Measurements from ENCODE around the gene LRRFIP2.
"Not testable (repeated sequence)": the region's sequence is repeated elsewhere in the genome, so short reads cannot be mapped to it uniquely, and the experiment has no call there.

LRRFIP2 gene

GRCh38 chr3:37054370-37054769, 120.0 kb downstream of the LRRFIP2 start:
- no peak for FAIRE-seq

DNA sequence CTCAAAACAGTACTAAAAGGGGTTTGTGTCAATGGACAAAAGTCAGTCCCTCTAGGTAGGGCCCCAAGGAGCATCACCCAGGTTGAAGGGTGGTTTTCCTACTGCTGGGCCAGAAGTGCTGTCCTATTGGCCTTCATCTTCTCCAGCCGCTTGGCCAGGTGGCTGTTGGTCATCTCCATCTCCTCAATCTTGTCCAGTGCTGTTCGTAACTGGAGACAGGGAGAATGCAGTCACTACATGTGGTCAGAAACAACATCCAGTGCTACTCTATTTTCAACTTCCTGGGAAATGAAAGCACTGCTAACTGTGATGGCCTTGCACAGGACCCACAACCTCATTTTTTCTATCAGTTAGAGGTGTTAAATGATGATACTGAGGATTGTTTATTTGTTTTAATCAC, 120.6 kb downstream of the LRRFIP2 start:
- FAIRE-seq = no peak

GRCh38 chr3:37053337-37053736, 121.0 kb downstream of the LRRFIP2 start:
- FAIRE-seq = no peak

GRCh38 chr3:37052860-37053259, 121.5 kb downstream of the LRRFIP2 start:
- FAIRE-seq = no peak

GRCh38 chr3:37050282-37050681, 124.1 kb downstream of the LRRFIP2 start:
- FAIRE-seq = no peak

DNA sequence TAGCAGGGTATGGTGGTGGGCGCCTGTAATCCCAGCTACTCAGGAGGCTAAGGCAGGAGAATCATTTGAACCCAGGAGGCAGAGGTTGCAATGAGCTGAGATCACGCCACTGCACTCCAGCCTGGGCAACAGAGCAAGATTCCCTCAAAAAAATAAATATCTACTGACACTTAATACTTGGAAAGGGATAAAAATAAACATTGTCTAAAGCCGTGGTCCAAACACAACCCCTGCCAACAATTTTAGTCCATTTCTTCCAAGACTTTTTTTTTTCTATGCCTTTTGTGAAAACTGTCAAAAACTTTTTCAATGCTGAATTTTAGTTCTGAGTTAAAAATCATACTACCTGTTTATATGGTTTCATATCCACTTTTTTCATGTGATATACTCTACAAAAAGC, 131.7 kb downstream of the LRRFIP2 start:
- not testable (repeated sequence) for FAIRE-seq

GRCh38 chr3:37041546-37042195, 132.7 kb downstream of the LRRFIP2 start:
- no peak for FAIRE-seq

DNA sequence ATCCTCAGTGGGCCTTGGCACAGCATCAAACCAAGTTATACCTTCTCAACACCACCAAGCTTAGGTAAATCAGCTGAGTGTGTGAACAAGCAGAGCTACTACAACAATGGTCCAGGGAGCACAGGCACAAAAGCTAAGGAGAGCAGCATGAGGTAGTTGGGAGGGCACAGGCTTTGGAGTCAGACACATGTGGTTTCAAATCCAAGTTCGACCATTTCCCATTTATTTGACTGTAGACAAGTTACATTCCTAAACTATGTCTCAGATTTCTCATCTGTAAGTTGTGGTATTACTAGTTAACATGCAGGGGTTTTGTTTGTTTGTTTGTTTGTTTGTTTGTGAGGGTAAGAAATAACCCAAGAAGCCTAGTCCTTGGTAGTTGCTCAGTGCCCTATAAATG, 134.2 kb downstream of the LRRFIP2 start:
- no peak for FAIRE-seq

GRCh38 chr3:37039161-37039846, 135.1 kb downstream of the LRRFIP2 start:
- no peak for FAIRE-seq

DNA sequence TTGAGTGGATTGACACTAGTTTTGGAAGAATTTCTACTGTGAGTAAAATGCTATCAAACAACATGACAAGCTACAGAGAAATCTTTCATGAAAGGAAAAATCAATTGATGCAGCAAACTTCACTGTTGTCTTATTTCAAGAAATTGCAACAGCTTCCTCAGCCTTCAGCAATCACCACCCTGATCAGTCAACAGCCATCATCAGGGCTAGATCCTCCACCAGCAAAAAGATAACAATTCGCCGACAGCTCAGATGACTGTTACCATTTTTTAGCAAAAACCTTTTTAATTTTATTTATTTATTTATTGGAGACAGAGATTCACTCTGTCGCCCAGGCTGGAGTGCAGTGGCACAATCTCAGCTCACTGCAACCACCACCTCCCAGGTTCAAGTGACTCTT, 137.0 kb downstream of the LRRFIP2 start:
- FAIRE-seq = no peak

DNA sequence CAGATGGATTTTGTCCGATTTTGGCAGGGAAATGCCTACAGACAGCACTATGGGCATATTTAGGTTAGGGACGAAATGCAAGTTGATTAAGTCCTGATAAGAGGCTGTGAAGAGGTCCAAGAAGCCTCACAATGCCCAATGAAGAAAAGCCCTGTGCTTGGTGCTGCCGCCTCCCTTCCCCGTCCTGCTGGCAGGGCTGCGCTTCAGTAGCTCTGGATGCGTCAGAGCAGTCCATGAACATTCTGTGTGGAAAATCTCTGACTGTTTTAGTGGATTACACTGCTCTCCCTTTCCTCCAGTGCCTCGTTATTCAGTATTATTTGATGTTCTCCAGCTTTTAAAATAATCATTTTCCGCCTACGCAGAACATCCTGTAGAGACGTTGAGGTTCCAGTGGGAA, 141.4 kb downstream of the LRRFIP2 start:
- no peak for FAIRE-seq

DNA sequence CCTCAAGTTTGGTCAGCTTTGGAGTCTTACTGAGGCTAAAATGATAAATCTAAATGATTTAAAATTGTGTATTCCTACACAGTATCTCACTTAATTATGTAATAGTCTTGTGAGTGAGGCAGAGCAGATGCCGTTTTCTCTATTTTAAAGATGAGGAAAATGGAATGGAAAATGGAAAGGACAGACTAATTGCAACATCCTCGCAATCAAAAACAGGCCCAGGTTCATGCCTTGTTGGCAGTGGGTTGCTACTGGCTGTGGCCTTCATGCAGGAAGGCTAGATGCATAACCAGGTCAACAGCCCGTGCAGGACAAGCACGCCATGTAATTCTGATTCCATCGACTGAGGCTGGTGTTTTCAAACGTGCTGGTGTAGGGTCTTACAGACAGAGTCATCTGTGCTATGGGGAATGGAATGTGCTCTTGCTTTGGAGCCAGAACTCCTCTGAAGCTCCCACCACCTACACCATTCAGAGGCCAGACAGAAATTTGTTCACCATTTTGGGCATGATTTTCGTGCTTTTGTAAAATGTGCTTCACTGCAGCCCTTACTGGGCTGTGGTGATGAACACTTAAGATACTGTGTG, 143.2 kb downstream of the LRRFIP2 start:
- FAIRE-seq = no peak

GRCh38 chr3:37030588-37030987, 143.8 kb downstream of the LRRFIP2 start:
- FAIRE-seq = no peak

DNA sequence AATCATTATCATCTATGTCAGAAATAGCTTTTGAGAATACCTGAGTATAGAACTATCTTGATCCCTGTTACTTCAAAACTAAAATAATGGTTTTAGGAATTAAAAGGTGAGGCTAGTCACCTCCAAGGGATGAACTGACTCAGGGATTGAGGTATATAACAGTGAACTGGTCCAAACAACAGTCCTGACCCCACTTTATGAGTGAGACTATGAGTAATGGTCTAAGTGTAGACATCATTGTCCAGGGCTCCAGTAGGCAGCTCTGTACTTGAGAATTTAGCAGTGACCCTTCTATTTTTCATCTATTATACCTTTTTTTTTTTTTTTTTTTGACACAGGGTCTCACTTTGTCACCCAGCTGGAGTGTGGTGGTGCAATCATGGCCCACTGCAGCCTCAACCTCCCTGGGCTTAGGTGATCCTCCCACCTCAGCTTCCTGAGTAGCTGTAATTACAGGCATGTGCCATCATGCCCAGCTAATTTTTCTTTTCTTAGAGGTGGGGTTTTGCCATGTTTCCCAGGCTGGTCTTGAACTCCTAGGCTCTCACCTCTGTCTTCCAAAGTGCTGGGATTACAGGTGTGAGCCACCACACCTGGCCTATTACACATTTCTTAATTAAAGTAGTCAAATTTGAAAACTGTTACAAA, 144.7 kb downstream of the LRRFIP2 start:
- no peak for FAIRE-seq

DNA sequence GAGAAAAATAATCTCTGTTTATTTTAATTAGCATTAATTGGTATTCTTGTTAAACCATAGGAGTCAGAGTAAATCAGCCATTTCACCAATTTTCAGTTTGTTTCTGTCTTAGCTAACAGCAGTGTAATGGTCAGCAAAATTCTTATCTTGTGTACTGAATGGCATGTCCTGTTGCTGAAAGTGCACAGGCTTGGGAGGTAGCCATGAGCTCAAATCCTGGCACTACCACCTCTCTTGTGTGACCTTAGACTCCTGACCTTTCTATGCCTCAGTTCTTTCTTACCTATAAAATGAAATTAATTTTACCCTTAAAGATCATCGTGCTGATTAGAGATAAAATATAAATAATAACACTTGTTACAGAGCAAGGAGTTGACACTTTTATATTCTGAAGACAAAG, 145.3 kb downstream of the LRRFIP2 start:
- FAIRE-seq = no peak

- no peak for FAIRE-seq
These were observed 146.1 kb downstream of the LRRFIP2 start for GRCh38 chr3:37028329-37028728.

- FAIRE-seq = no peak
These were observed 147.5 kb downstream of the LRRFIP2 start for GRCh38 chr3:37026851-37027250.

GRCh38 chr3:37025561-37026335, 148.6 kb downstream of the LRRFIP2 start:
- FAIRE-seq = no peak

GRCh38 chr3:37024820-37025405, 149.5 kb downstream of the LRRFIP2 start:
- no peak for FAIRE-seq

GRCh38 chr3:37024092-37024491, 150.3 kb downstream of the LRRFIP2 start:
- no peak for FAIRE-seq

DNA sequence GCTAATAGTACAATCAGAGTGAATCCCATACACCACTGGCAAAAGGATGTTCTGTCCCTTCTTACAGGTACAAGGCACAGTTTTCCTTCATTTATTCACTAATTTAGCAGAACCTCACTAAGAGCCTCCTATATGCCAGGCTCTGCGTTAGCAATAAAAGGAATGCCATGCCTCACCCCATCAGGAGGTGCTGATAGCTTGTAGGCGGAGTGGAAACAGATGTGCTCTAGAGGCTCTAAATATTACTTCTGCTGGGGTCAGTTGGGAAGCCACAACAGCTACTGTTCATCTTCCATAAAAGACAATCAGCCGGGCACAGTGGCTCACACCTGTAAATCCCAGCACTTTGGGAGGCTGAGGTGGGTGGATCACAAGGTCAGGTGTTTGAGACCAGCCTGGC, 156.7 kb downstream of the LRRFIP2 start:
- FAIRE-seq = no peak

GRCh38 chr3:37016903-37017302, 157.5 kb downstream of the LRRFIP2 start:
- FAIRE-seq = no peak

DNA sequence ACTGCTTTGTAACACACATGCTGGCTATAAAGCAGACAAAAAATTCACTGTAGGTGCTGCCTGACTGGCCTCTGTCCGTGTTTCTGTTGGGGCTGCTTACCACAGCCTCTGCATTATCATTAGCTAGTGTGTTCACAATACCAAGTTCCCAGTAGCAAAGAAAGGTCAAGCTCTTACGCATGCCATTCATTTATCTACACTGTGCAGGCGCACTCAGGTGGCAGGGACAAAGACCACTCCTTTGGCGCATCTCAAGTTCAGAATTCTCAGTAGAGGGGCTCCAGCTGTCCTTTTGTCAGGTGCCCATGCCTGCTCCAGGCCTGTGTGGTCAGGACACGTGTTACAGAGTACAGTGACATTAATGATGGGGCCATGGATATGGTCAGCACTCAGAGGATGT, 158.7 kb downstream of the LRRFIP2 start:
- no peak for FAIRE-seq
